Astrocyte of the cerebellum (primary cell): ENCODE results near the gene SHOX.
"Not testable (repeated sequence)": the region's sequence is repeated elsewhere in the genome, so short reads cannot be mapped to it uniquely, and the experiment has no call there.

Experiments
- DNase-seq: peaks from one replicate; pipeline ENCODE4 v3.0.0-alpha.2; 2011; ENCODE audit warnings: low read depth
- H3K4me3 ChIP-seq: 2 replicates; pipeline ENCODE4 v1.5.1; 2011; ENCODE audit warnings: mild to moderate bottlenecking, low read depth, low read length, moderate library complexity
- CTCF ChIP-seq: IDR thresholded peaks from 2 replicates; pipeline ENCODE4 v1.5.1; 2012; ENCODE audit warnings: low read length, low read depth, moderate library complexity, mild to moderate bottlenecking; ENCODE audit errors: missing control alignments
- in situ Hi-C: cut with HindIII; loops from 2 replicates; pipeline ENCODE4 v1.10.0; 2017; ENCODE audit warnings: low sequenced_read_pairs

The SHOX gene

GRCh38 chrX:590693-591404 is 39.7 kb upstream of the SHOX start:
- no peak for TF ChIP-seq CTCF
- DNase-seq = no peak
- H3K4me3 ChIP-seq = no peak overlapping the region
- in situ Hi-C loops = no loop called here

GRCh38 chrX:599837-600715 is 30.5 kb upstream of the SHOX start:
- in situ Hi-C loops = no loop called here

GRCh38 chrX:603029-603428 is 27.6 kb upstream of the SHOX start:
- H3K4me3 ChIP-seq, in situ Hi-C loops, DNase-seq: not testable (repeated sequence)

More at GRCh38 chrX:599837-600715, 30.5 kb upstream of the SHOX start:
- no peak overlapping the region for H3K4me3 ChIP-seq
- no peak for TF ChIP-seq CTCF
- DNase-seq = no peak

GRCh38 chrX:604616-605015 is 26.0 kb upstream of the SHOX start:
- DNase-seq, in situ Hi-C loops, H3K4me3 ChIP-seq: not testable (repeated sequence)

- DNase-seq, H3K4me3 ChIP-seq, in situ Hi-C loops: not testable (repeated sequence)
Observed at GRCh38 chrX:608088-608487, 22.5 kb upstream of the SHOX start.

GRCh38 chrX:614136-614535 is 16.5 kb upstream of the SHOX start:
- no peak for TF ChIP-seq CTCF
- in situ Hi-C loops = no loop called here
- H3K4me3 ChIP-seq = no peak overlapping the region
- no peak for DNase-seq

GRCh38 chrX:617401-617800 is 13.2 kb upstream of the SHOX start:
- no peak overlapping the region for H3K4me3 ChIP-seq
- TF ChIP-seq CTCF = no peak
- in situ Hi-C loops = no loop called here
- DNase-seq = no peak

GRCh38 chrX:617891-618290 is 12.7 kb upstream of the SHOX start:
- no peak overlapping the region for H3K4me3 ChIP-seq
- in situ Hi-C loops = no loop called here
- no peak for TF ChIP-seq CTCF
- no peak for DNase-seq

GRCh38 chrX:618304-618703 is 12.3 kb upstream of the SHOX start:
- DNase-seq, in situ Hi-C loops, H3K4me3 ChIP-seq: not testable (repeated sequence)
